Thymus (tissue), 14 donors: ENCODE data around the gene RLN1. TPM values are rescaled to one million over a fixed set of nuclear protein-coding genes. Genes with fewer than 3 reads are reported as not detected.
"Not testable (repeated sequence)": the region's sequence is repeated elsewhere in the genome, so short reads cannot be mapped to it uniquely, and the experiment has no call there.

Experiments
- DNase-seq, 9 donors: peaks; one replicate each; pipeline ENCODE4 v3.0.0-alpha.2; 2013; ENCODE audit warnings: low spot score in 9 of 9, low read depth in 6 of 9, missing footprints in 1 of 9
- H3K27ac ChIP-seq, 2 donors: one replicate each; pipeline ENCODE4 v1.5.1; 2013; ENCODE audit warnings: control low read depth in 1 of 2, low read depth in 1 of 2, low read length in 1 of 2, mild to moderate bottlenecking in 1 of 2, moderate library complexity in 1 of 2
- H3K27me3 ChIP-seq, 2 donors: one replicate each; pipeline ENCODE4 v1.5.1; 2013; ENCODE audit warnings: low read length in 1 of 2; ENCODE audit not compliant: control insufficient read depth in 2 of 2, insufficient read depth in 1 of 2
- H3K36me3 ChIP-seq, 2 donors: one replicate each; pipeline ENCODE4 v1.5.1; 2013; ENCODE audit warnings: low read length in 1 of 2, mild to moderate bottlenecking in 1 of 2, moderate library complexity in 1 of 2; ENCODE audit not compliant: control insufficient read depth in 2 of 2, insufficient read depth in 2 of 2
- H3K4me1 ChIP-seq, 2 donors: one replicate each; pipeline ENCODE4 v1.5.1; 2013; ENCODE audit warnings: low read length in 2 of 2; ENCODE audit not compliant: control insufficient read depth in 2 of 2, insufficient read depth in 2 of 2
- H3K4me3 ChIP-seq, 2 donors: one replicate each; pipeline ENCODE4 v1.5.1; 2013; ENCODE audit warnings: low read length in 2 of 2, control low read depth in 1 of 2, mild to moderate bottlenecking in 1 of 2
- H3K9me3 ChIP-seq, 2 donors: one replicate each; pipeline ENCODE4 v1.5.1; 2013; ENCODE audit warnings: low read length in 1 of 2, mild to moderate bottlenecking in 1 of 2; ENCODE audit not compliant: control insufficient read depth in 2 of 2, insufficient read depth in 1 of 2
- WGBS: extraction: QIAGEN DNeasy Blood & Tissue Kit; methylation state at CpG from one replicate; pipeline ENCODE4 v1.1.7; 2013; 5-methylcytosine and 5-hydroxymethylcytosine counted together
- long read RNA-seq, 10 donors: transcript quantifications; one replicate each; lab custom pipeline, GENCODE V29; 2026
- polyA plus RNA-seq: library from polyadenylated mRNA; stranded (reverse); fragments of 200-250 nt; gene quantifications from one replicate; pipeline ENCODE4 v1.2.3, GENCODE V29; 2013
- total RNA-seq: library from RNA; stranded (reverse); fragments of 120-200 nt; gene quantifications from one replicate; pipeline ENCODE4 v1.2.4, GENCODE V29; 2013
- donor health status: healthy.

RLN1 gene
- 3.6 TPM for total RNA-seq
- 1.3 TPM for polyA plus RNA-seq
- long read RNA-seq, donor 1: 0 reads
- long read RNA-seq, donor 2: 0 reads
- long read RNA-seq, donor 3, partial matches to known transcripts: 0 of 2 reads
- long read RNA-seq, donor 3, other reads (novel, unspliced or antisense): 0 of 2 reads
- long read RNA-seq, donor 4: 0 reads
- long read RNA-seq, donor 5, partial matches to known transcripts: 0 of 3 reads
- long read RNA-seq, donor 5, other reads (novel, unspliced or antisense): 0 of 3 reads
- long read RNA-seq, donor 6: 0 reads
- long read RNA-seq, donor 7: 0 reads
- long read RNA-seq, donor 8: 0 reads
- long read RNA-seq, donor 9, partial matches to known transcripts: 0 of 2 reads
- long read RNA-seq, donor 9, other reads (novel, unspliced or antisense): 0 of 2 reads
- long read RNA-seq, donor 10: 0 reads

- not testable (repeated sequence) for H3K27me3 ChIP-seq, H3K9me3 ChIP-seq, H3K4me3 ChIP-seq, H3K36me3 ChIP-seq, H3K4me1 ChIP-seq, H3K27ac ChIP-seq
- WGBS: 25% methylated on average over 14 of the region's 50 CpGs
- DNase-seq: peak in 2 of 9 donors; percentile 35 to 56
These were observed at the start of gene RLN1 for GRCh38 chr9:5338992-5339981. Gene RLN1 (minus strand): TSS chr9:5339876. CDS start chr9:5339746, 130 bp downstream.

GRCh38 chr9:5389109-5389732 lies 49.5 kb upstream of the RLN1 start:
- Histone ChIP-seq H3K27me3 (no peaks in the 10 kb centered on the region), H3K4me3 (no peak overlapping the region), H3K9me3 (no peaks in the 10 kb centered on the region), H3K36me3 (no peaks in the 10 kb centered on the region), H3K4me1 (no peaks in the 10 kb centered on the region), H3K27ac (no peak overlapping the region)
- WGBS: 59% methylated on average over 3 of the region's 3 CpGs
- DNase-seq: no peak

GRCh38 chr9:5388026-5388819 lies 48.5 kb upstream of the RLN1 start:
- H3K36me3 ChIP-seq: no peaks in the 10 kb centered on the region
- 97% methylated on average over 5 of the region's 5 CpGs for WGBS
- H3K4me1 ChIP-seq: no peaks in the 10 kb centered on the region
- no peaks in the 10 kb centered on the region for H3K9me3 ChIP-seq
- H3K27me3 ChIP-seq: no peaks in the 10 kb centered on the region
- H3K27ac ChIP-seq: no peak overlapping the region
- DNase-seq: no peak
- no peak overlapping the region for H3K4me3 ChIP-seq

GRCh38 chr9:5384436-5384835 lies 44.8 kb upstream of the RLN1 start:
- Histone ChIP-seq H3K36me3 (no peaks in the 10 kb centered on the region), H3K27ac (no peak overlapping the region), H3K27me3 (no peaks in the 10 kb centered on the region), H3K4me3 (no peak overlapping the region), H3K9me3 (no peaks in the 10 kb centered on the region), H3K4me1 (no peaks in the 10 kb centered on the region)
- DNase-seq: no peak

- H3K4me1 ChIP-seq: no peaks in the 10 kb centered on the region
- no peaks in the 10 kb centered on the region for H3K36me3 ChIP-seq
- H3K27ac ChIP-seq: no peak overlapping the region
- no peaks in the 10 kb centered on the region for H3K27me3 ChIP-seq
- H3K4me3 ChIP-seq: no peak overlapping the region
- WGBS: 94% methylated on average over 3 of the region's 3 CpGs
- no peak for DNase-seq
- no peaks in the 10 kb centered on the region for H3K9me3 ChIP-seq
These were observed 42.8 kb upstream of the RLN1 start for GRCh38 chr9:5382479-5382878.

- DNase-seq: no peak
- 88% methylated on average over 6 of the region's 6 CpGs for WGBS
- Histone ChIP-seq H3K4me3 (no peak overlapping the region), H3K27me3 (no peaks in the 10 kb centered on the region), H3K27ac (no peak overlapping the region), H3K4me1 (no peaks in the 10 kb centered on the region), H3K9me3 (no peaks in the 10 kb centered on the region), H3K36me3 (no peaks in the 10 kb centered on the region)
These were observed 36.3 kb upstream of the RLN1 start for GRCh38 chr9:5375790-5376477.

GRCh38 chr9:5375091-5375490 lies 35.4 kb upstream of the RLN1 start:
- H3K9me3 ChIP-seq: no peaks in the 10 kb centered on the region
- no peak overlapping the region for H3K4me3 ChIP-seq
- no peak overlapping the region for H3K27ac ChIP-seq
- no peaks in the 10 kb centered on the region for H3K27me3 ChIP-seq
- no peak for DNase-seq
- 94% methylated on average over 1 of the region's 1 CpG for WGBS
- no peaks in the 10 kb centered on the region for H3K36me3 ChIP-seq
- no peaks in the 10 kb centered on the region for H3K4me1 ChIP-seq

- H3K4me1 ChIP-seq: no peaks in the 10 kb centered on the region
- no peaks in the 10 kb centered on the region for H3K9me3 ChIP-seq
- no peaks in the 10 kb centered on the region for H3K27me3 ChIP-seq
- WGBS: 65% methylated on average over 3 of the region's 3 CpGs
- no peak for DNase-seq
- no peaks in the 10 kb centered on the region for H3K36me3 ChIP-seq
- no peak overlapping the region for H3K27ac ChIP-seq
- no peak overlapping the region for H3K4me3 ChIP-seq
These were observed 24.8 kb upstream of the RLN1 start for GRCh38 chr9:5364294-5365024.
